GM19238 (cell line): ENCODE data around the gene EFNA5.

ENCODE experiments used
- DNase-seq: peaks from one replicate; pipeline ENCODE4 v3.0.0; 2011; ENCODE audit warnings: low spot score; ENCODE audit not compliant: insufficient read length

The EFNA5 gene

DNA sequence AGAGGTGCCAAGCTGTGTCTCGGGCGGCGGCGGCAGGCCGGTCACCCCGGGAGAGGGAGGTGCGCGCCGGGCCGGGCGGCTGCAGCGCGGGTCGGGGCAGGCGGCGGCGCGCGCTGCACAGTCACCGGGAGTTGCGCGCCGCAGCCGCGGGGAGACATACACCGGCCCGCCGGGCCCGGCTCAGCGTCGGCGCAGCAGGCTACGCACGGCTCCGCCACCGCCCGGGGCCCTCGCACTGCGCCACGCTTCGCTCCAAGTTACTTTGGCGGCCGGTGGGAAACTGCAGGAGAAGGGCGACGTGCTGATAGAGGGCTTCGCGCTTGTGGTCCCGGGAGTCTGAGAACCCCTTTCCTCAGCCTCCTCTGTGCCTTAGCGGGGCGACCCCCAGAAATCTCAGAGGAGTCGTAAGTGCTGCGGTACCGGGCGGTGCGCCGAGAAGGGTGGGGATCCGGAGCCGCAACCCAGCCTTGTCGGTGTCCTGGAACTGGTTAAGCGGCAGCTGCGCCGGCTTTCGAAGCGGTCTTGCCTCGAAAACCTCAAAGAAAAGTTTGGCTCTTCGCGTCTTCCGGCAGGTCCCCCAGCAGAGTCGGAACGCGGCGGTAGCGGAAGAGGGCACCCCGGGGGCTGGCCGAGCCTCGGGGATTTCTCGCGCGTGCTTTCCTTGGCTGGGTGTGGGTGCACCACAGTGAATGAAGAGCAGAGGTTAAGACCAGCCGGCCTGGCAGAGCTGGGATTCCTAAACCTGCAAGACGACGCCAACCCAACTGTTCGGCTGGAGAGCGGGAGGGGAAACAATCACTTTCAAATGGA, at the start of gene EFNA5:
TSS of gene EFNA5 (minus strand) at position 6 of the 810 bp plus-strand sequence.
- peak; percentile 16 for DNase-seq

DNA sequence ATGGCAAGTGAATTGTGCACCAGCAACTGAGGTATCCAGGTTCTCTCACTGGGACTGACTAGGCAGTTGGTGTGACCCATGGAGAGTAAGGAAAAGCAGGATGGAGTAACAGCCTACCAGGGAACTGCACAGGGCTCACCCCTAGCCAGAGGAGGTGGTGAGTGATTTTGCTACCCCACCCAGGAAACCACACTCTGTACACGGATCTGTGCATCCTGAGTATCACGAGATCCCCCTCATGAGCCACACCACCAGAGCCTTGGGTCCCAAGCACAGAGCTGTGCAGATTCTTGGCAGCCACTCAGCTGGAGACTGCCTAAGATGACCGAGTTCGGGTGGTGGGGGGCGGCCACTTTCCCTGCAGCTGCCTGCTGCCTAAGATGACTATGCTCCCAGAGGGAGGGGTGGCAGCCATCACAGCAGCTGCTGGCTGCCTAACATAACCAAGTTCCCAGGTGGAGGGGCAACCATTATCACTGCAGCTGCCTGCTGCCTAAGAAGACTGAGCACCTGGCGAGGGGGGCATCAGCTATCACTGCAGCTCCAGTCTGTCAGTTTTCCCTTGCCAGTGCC, 48.4 kb upstream of the EFNA5 start:
- DNase-seq, result no peak

DNA sequence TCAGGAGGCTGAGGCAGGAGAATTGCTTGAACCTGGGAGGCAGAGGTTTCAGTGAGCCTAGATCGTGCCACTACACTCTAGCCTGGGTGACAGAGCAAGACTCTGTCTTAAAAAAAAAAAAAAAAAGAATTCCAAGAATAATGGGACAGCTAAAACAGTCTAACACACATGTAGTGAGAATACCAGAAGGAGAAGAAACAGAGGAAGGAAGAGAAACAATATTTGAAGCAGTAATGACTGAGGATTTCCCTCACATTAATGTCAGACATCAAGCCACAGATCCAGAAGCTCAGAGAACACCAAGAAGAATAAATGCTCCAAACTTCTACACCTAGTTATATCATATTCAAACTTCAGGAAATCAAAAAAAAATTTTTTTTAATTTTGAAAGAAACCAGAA, 47.1 kb upstream of the EFNA5 start:
- DNase-seq, result no peak

DNA sequence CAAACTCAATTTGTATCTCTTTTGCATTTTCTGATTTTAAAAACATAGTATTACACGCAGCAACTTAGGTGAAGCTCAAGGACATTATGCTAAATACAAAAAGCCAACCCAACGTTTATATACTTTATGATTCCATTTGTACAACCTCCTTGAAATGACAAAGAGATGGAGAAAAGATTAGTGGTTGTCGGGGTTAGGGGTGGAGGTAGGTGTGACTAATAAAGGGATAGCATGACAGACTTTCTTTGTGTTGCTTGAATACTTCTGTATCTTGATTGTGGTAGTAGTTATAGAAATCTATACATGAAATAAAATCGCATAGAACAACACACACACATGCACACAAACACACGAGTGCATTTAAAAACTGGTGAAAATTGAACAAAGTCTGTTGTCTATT, 42.5 kb upstream of the EFNA5 start:
- DNase-seq, result no peak

DNA sequence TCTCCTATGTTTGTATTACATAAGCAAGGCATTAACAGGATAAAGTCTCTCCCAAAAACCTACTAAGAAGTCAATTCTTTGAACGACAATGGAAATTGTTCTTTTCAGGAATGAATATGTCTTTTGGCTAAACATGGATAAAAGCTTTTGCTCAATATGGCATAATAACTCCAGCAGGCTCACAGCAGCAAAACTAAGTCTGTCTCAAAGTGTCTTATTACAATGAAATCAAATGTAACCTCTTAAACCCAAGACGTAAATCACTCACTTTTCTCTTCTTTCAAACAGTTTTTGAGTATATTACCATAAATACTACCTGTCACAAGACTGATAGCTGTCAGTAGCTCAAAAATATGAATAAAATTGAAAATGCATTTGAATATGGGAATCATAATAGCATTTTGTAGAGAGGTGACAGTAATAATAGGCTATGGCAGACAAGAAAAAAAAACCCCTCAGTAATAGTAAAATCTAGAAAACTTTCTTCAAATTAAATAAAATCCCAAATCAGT, 41.7 kb upstream of the EFNA5 start:
- no peak for DNase-seq

DNA sequence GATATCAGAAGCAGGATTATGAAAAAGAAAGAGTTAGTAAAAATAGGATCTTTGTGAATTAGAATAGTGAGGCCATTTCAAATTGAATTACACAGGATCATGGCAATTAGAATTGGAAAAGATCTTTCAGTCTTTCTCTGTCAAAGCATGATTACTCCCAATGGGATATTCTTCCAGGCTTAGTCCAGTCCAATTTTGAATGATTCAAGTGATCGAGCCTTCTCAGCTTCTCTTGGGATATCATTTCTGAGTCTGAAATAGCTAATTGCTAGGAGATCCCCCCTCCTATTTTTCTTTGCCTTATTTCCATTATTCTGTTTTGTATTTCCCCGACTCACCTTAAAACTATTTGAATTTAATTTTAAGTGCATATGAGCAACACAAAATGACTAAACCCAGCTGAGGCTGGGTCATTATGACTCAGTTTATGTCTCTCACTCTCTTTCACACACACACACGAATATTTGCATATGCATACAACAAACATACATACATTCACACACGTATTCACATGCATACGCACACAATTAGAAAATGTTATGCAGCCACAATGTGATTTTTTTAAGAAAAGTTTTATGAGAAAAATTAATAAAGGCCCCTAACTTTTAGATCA, 34.8 kb upstream of the EFNA5 start:
- no peak for DNase-seq

DNA sequence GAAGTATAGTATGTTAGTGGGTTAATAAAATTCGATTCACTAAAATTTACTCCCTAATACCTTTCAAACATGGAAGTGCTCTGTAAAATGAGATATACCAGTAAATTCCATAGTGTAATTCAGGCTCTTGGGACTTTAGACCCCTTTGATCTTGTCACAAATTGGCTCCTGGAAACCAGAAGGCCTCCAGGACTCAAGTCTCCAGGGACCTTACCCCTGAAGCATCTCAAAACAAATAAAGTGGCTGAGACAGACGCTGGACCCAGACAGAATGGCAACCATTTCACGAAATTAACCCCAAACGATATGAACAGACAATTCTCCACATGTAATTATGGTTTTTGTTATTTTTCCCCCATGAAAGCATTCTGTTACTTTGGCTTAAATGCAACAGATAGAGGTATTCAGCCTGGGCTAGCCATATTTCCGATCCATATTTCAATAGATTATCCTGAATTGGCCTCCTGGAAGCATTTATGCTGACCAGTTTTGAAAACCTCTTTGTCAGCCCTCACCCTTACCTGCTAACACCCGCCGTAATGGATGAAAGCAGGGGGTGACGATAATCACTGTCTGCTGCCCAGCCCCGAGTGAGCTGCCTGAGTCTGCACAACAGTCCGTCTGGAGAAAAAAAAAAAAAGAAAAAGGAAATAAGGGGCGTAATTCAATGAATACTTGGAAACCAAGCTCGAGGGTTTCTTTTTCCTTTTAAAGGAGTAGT, 34.1 kb upstream of the EFNA5 start:
- no peak for DNase-seq

DNA sequence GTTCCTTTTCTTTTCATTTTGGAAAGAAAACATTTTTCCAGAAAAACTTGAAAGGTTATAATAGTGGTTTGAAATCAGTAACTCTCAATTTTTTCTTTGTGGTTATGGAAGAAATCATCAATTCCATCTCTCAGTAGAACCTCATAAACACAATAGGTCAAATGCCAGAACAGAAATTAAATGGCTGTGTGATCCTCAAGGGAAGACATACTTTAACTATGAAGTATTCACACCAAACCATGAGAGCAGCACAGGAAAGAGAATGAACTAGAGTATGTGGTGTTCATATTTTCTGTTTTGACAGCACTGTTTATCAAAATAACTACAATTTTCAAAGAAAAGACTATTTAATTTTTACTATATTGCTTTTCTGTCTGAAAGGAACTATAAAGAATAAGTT, 29.7 kb upstream of the EFNA5 start:
- no peak for DNase-seq

DNA sequence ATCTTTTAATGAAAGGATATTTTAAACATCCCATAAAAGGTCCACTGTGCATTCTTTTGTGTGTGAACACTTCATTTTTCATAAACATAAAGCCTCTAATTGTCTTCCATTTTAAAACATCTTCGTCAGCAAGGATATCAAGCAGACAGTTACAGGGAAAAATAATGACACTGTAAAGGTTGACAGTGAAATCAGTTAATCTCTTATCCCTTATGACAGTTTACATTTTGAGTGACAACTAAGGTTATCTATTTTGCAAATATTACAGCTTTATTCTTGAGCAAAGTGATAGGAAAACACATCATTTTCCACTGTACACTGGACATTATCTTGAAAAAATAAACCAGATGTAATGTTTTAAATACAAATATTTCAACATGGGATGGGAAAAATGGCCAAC, 28.7 kb upstream of the EFNA5 start:
- DNase-seq, result no peak

DNA sequence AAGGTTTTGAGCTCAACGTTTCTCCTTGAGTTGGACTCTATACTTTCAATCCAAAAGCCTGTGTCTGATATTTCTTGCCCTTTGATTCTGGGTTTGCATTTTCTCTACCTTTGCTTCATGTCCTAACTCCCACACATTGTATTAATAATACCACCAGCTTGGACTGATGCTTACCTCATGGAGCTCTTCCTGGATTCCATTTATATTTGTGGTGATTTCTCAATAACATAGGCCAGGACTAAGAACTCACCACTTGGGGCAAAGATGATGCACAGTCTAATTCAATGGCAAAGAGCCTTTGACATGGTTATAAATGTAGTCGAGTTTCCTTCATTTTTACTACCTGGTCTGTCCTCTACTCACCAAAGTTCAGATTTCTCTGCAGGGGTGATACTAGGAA, 27.5 kb upstream of the EFNA5 start:
- no peak for DNase-seq

DNA sequence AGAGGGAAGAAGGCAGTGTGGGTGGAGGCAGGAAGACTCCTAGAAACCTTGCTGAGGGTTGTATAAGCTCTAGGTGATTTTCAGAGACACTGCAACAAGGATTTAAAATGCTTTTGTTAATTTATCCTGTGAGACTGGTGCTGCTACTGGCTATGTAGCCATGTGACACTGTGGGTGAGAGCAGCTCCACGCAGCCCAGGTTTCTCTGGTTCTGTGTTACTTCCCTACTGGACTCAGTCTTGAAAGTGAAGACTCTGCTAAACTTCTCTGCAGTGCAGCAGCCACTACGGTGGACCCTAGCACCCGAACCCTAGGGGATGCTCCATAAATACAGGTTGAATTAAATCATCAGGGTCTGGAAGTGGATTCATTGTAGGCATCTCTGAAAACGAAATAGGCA, 25.8 kb upstream of the EFNA5 start:
- no peak for DNase-seq

DNA sequence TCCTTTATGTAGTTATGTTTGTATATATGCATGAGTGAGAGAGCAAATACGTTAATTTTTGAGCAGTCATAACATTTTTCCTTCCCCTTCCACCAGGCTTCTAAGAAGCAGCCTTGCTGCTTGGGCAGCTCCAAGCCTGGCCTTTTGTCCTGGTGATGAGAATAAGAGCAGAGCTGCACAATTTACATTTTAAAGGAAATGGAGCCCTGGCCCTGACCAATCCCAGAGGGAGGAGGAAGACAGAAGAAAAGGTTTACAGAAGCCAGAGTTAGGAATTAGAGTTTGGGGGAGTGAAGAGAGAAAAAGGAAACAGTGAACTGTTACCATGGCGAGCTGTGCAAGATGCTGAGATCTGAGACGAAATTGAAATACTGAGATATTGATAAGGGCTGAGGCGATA, 25.3 kb upstream of the EFNA5 start:
- DNase-seq, result no peak

DNA sequence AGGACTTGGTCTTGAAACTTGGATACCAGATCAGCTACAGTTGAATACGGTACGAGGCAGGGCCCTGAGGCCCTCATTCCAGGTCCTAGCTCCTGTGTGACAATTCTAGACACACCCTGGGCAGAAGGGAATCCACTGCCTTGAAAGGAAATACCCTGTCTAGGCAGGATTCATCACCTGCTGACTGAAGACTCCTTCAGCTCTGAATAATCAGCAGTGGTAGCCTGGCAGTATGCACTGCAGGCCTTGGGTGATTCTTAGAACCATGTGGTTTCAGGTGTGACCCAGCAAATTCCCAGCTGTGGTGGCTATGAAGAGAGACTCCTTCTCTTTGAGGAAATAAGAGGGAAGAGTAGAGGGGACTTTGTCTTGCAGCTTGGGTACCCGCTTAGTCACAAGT, 17.2 kb upstream of the EFNA5 start:
- no peak for DNase-seq

DNA sequence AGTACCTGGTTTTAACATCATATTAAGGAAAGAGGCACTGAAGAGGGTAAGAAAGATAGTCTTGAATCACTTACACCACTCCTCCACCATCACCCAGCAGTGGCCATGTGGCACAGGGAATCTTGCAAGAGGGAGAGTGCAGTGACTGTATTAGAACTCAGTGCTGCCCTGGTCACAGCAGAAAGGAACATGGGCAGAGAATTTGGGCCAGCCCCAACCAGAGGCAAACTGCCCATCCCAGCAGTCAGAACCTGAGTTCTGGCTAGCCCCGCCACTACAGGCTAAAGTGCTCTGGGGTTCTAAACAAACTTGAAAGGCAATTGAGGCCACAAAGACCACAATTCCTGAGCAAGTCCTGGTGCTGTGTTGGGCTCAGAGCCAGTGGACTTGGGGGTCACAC, 16.7 kb upstream of the EFNA5 start:
- DNase-seq, result no peak

DNA sequence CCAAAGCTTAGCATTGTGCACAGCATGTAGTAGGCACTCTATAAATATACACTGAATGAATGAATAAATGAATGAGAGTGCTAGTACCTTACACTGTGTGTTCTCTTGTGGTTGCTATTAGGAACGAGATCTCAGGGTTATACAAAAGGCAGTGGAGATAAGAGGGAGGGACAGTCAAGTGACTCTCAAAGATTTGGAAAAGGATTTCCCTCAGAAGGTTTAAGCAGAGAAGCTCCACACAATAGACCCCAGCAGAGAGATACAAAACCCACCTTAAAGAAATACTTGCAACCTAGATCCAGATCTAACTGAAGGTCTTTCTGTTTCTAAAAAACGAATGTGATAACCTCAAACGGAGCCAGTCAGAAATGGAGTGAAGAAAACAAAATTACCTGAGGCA, 11.8 kb upstream of the EFNA5 start:
- DNase-seq, result no peak

DNA sequence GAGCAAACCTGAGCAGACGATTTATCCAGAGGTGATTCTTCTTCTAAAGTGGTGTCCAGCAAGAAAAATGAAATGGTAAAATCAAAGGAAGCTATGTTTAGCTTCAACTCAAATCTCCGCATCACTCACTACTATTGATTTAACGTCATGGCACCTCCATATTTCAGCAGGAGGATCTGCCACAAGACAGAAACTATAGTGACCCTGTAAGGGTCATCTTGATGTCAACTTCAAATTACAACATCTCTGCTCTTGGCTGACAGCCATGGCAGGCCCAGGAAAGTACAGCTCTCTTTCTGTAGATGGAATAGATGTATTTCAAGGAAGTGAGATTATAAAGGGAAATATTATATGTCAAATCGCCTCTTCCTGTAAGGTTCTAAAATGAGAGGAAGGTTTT, 10.1 kb upstream of the EFNA5 start:
- no peak for DNase-seq

DNA sequence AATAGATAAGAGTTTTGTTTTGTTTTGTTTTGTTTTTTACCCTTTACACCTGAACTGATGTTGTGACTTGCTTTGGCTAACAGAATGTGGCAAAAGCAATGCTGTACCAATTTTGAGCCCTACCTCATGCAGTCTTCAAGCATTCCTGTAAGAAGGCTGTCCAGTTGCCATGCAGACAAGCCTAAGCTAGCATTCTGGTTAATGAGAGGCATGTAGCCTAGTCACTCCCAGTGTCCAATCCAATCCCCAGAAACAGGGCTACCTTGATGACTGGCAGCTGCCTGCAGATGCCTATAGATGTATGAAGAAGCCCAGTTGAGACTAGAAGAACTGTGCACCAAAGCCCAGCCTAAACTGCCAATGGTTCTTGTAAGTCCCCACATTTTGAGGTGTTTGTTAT, 9.4 kb upstream of the EFNA5 start:
- no peak for DNase-seq

DNA sequence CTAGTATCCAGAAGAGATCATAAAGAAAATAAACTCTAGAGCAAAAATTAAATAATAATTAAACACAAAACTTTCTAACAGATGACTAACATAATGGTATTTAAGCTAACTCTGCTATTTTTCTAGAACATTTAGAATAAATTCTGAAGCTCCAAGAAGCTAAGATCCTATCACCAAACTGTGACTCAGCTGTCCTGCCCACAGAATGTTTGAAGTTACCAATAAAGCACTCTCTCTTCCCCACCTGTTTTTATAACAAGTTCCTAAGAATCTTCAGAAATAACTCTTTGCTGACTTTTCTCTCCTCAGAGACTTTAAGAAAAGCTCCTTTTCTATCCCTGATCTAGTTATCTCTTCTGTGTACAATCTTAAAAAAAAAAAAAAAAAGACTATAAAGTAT, 6.0 kb upstream of the EFNA5 start:
- DNase-seq, result no peak

DNA sequence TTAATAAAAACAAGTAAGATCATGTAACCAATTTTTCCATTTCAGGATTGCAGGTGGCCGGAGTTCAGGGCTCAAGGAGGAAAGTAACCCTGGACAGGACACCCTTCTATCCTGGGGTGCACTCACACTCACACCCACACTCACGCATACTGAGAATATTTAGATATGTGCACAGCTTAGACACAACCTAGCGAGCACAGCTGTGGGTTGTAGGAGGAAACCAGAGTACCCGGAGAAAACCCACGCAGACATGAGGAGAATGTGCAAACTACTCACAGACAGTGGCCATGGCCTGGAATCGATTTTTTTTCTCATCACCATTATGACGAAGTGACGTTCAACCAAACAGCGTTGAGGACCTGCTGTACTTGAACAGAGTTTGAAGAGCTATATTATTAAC, 4.5 kb upstream of the EFNA5 start:
- DNase-seq, result no peak

DNA sequence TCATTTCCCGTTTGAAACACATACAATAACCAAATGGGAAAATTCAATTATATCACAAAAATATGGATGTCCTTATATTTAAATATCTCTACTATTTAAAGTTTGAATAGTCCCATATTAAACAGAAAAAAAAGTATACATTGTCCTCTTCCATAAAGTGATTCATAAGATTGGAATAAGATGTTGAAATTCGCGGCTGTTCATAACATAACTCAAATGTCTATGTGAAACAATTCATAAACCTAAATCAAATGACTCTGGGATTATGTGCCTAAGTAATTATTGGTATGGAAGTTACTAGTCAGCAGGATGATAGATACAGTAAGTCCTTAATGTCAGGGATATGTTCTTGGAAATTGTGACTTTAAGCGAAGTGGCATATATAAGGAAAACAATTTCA, 3.9 kb upstream of the EFNA5 start:
- DNase-seq, result no peak

DNA sequence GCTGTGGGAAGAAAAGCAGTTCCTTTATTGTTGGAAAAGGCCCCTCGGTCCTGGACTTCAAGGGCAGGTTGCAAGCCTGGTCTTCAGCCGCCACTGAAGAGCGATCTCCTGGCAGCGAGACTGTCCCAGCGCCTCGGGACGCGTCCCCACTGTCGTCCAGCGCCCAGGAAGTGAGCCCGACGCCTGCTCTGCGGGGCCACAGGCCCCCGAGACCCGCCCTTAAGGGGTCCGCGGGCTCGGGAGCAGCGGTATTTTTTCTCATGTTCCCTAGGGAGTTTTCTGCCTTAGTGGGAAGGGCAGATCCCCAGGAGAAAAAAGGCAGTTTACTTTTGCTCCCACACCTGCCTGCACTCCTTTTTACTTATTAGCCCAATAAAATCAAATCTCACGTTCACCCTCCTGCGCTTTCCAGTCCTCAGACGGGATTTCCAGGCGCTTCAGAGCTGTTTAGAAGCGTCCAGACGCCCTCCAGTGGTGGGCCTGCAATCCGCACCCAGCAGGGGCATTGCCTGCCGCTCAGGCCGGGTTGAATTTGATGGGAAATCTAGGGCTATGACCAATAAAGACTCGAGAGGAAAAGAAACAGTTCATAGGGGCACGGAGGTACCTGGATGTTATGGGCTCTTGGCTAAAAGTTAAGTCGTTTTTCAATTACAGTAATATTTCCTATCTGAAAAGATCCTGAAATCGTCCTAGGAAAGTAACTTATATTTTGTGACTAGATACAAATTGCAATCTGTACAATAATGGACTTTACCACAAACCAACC, 2.8 kb upstream of the EFNA5 start:
- DNase-seq, result peak; percentile 68

DNA sequence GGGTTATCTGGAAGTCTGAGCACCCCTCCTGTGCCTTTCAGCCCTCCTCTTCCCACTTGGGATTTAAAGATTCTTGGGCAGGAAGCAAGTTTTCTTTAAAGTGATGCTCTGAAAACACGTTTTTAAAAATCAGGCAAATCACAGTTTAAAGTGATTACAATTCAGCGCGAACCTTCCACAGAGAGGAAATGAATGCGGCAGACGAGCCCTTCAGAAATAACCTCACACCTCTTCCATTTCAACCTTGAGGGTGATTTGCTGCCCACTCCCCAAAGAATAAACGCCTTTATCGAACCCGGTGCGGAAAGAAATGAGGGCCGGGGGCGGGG, 2.3 kb upstream of the EFNA5 start:
- DNase-seq, result no peak
